Measurements from ENCODE around the gene TUBA4B.

Gene TUBA4B

DNA sequence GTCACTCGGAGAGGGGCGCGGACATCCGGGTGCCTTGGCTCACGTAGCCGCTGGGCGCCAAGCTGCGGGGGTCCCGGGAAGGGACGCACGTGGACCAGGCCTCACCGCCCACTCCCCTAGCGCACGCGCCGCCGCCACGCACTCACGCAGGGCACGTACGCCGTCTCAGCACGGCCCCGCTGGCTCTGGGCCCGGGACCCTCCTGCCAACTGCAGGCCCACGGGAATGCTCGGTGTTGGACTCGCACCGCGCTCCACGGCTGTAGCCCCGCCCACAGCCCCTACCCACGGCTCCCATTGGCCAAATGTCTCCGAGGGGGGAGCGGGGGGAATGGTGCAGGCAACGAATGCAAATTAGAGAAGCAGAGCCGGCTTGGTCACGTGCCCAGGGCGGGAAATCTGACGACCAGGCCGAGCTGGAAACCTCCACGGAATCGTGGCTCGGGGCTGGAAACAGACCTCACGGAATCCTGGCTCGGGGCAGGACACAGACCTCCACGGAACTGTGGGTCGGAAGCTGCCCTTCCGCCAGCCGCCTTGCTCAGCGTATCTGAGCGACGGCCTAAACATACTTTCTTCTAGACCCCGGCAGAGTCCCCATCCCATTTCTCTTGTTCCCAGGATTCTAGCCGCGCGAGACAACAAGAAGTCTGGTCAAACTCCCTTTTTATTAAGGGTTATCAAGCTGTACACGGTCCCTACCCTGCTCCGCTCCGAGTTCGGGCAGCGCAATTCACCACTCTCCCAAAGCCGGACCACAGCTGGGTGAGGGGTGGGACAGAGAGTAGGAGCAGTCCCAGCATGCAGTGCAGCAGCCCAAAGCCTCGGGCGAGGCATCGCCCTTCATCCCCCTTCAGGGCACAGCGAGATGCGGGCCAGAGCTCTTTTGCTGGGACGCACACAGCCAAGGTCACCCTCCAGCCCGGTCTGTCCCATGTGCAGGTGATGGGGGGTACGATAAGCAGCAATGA lies 34.0 kb upstream of the TUBA4B start, which contains the start of gene ABCB6:
Gene ABCB6, minus strand, starts transcription at position 227 of the 970 bp plus-strand sequence. CDS start 285 bp downstream, outside the sequence.
- peak; percentile 75 to 91 (median 83) for DNase-seq

DNA sequence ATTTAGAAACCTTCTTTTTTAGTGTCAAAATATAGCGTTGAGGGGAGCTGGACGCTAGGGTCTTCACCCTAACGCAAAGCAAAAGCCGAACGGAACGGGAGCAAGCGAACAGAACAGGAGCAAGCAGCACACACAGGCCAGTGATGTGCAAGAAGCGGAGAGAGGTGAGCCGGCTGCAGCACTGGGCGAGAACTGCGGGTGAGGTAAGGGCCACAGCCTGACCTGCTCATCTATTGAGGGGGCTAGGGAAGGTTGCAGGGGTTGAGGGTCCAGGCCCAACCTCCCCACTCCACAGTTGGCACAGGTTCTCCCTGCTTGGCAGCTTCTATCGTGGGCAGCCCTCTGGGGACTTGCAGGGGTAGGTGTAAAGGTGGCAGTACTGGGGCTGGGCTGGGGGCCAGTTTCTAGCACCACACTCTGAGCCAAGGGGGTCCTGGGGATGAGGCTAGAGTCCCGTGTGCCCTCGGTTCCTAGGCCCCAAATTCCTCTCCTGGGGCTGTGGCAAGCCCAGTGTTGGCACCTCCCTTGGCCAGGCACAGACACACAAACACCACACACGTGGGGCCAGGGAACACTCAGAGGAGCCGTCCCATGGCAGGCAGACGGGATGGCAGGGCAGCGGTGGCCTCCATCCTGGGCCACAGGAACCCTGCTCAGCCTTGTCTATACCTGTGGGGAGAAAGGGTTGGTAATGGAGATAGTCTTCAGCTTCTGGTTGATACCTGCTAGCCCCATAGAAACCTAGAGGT lies 33.1 kb upstream of the TUBA4B start:
- no peak for DNase-seq

DNA sequence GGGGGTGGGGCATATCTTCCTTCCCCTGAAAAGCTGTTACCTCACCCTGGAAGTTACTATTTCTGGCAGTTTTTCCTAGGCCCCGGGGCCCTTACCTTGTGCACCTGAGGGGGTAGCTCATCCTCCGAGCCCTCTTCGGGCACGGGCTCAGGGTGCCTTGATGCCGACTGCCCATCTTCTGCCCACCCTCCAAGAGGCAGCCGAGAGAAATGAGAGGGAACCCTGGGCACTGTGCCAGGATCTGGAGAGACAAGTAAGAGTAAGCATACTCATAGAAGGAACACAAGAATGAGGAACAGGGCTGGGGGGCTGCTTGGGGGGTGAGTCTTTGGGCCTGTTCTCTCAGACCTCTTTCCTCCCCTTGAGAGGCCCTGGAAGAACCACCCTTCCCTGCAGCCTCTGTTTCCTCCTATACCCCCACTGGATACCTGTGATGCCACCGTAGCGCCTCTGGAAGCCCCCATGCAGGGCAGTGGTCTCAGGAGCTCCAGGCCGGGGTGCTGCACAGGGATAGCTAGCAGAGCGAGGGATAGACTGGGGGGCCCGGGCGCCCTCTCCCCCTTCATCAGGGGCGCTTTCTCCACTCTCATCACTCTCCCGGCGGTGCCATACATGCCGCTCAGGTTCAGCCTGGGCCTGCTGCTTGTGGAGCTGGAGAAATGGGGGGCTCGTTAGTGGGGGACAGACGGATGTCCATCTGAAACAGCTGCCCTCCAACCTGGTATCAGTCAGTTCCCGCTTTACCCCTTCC lies 32.2 kb upstream of the TUBA4B start:
- no peak for DNase-seq

DNA sequence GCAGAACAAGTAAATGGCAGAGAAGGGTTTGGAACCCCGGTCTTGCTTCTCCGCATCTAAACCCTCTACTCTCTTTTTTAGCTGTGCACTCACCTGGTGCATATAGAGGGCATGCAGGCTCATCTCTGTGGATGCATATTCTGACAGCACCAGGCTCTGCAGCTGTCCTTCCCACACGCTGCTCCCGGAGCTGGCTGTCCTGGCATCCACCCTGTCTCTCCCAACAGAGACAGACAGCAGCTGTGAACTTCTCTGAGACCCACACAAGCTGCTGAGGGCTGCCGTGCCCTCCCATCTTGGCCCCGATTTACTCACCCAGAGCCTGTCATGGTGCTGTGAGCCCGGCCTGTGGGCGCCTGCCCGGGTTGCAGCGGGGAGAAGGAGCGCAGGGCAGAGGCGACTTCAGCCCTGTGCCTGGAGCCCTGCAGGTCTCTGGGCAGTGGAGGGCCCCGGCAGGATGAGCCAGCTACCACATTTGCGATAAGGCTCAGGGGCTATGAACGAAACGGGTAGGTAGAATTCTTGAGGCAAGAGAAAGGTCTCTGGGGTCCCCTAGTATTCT lies 31.0 kb upstream of the TUBA4B start:
- DNase-seq: no peak

DNA sequence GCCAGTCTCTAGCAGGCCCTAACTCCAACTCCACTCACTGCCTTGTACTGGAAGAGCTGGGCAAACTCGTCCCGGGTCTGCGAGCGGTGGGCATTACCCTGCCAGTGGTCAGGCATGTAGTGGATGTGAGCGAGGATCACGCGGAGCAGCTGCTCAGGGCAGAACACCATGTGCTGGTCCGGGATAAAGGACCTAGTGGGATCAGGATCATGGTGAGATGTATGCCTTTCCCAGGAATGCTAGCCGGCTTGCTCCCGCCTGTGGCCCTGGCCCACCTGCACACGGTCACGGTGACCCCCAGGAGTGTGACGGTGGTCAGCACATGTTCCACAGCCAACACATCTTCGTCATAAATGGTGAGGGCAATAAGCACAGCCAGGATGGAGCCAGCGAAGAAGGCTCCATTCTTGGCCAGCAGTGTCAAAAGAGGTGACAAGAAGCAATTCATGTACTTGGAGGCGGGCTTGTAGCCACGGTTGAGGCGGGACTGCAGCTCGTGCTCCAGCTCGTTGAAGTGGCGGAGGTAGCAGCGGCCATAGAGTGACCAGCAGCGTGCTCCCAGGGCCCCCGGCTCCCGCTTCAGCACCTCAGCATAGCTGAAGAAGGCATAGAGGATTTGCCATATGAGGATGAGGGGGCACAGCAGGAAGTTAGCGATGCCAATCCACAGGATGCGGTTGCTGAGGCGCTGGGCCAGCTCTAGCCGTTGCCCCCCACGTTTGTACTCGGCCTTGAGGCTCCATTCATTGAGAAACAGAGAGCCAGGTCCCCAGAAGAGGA lies 29.0 kb upstream of the TUBA4B start:
- no peak for DNase-seq

DNA sequence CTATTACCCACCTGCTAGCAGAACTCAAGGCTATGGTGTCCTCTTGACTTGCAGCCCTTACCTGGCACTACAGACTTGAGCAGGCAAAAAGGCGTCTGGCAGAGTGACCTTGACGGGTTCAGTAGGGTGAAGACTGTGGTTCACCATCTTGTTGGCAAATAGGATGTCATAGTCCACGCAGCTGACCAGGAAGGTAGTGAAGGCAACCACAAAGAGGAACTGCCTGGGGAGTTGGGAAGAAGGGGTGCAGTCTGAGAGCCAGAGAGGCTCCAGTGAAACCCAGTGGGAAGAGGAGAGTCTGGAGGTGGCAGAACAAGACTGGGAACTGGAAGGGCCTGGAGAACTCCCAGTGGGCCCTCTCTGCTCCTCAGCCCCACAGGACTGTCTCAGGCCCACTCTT lies 27.7 kb upstream of the TUBA4B start:
- no peak for DNase-seq

DNA sequence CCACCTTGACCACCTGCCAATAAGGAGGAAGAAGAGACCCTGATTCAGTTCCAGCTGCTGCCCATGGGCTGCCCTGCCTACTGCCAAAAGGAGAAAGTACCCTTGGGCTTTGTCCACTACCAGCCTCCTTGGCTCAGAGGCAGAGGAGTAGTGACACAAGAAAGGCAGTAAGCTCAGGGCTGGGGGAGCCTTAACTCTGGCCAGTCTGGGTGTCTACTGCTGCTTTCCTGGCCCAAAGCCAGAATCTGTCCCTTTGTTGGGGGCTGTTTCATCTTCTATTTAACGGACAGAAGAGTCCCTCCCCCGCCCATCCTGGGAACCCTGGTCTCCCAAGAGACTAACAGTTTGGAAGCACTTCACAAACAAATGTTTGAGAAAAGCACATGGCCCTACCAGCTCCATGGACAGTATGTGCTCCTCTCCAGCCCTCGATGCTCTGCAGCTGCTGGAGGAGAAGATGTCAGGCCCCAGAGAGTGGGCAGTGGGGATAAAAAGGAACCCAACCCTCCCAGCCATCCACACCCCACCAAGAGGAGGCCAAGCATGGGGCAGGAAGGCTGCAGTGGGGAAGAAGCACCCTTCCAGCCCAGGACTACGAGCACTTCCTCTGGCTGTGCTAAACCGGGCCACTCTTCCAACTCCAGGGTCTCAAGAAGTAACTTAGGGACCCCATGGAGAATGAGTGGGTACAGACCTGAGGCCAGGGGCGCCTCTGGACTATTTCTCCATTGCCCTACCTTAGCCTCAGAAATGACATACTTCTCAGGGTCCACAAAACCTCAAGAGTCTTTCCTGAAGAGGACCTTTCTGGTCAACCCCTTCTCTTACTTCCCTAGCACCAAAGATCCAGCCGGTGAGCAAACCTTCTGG lies 24.8 kb upstream of the TUBA4B start:
- DNase-seq: peak in 1 of 6 experiments; percentile 7

DNA sequence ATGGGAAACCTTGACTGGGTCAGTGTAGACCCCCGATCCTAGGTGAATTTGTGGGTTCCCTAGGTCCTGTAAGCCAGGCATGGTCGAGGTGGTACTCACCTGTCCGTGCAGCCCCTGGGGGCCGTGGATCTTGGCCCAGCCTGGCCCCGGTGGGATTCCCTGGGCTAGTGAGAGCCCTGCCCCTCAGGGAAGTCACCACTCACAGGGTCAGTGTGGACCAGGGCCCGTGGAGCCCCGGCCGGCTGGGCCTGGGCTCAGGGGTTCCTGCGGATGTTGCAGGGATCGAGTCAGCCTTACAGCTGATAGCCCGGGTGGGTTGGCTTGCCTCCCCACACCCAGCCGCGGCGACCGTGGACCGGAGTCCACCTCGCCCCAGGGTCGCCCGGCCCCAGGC lies 24.1 kb upstream of the TUBA4B start:
- DNase-seq: peak in 1 of 6 experiments; percentile 46

DNA sequence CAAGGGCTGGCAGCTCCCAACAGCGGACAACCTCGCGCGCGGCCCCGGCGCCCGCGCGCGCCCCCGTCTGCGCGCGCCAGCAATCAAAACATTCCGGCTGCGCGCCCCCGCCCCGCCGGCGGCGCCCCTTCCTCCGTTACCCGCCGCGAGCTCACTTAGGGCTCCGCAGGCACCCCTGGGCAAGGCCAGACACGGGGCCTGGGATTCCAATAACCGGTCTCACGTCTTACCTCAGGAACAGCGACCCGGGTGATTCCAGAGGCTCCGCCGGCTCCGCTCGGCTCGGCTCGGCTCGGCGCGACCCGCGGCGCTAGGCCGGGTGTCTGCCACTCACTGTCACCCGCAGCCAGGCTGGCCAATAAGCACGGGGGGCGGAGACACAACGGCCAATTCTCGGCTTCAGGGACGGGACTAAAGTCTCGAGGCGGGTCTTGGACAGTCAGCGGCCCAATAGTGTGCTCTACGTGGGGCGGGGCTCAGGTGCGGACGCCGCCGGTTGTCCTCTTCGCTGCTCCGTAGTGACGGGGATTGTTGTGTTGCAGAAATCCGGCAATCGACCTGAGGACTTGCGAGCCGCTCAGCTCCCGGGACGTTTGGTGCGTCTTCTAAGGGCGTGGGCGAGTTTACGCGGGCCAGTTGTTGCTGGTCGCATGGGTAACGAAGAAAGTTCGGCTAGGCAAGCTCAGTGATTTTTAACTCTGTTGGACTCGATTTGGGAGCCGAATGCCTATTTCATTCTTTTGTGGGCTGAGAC lies 23.6 kb upstream of the TUBA4B start, which contains the start of the genes ANKZF1 and ATG9A:
Gene ANKZF1, plus strand, starts transcription at position 502 of the 754 bp plus-strand sequence. CDS start 452 bp downstream, outside the sequence.
Gene ATG9A, minus strand, starts transcription at position 332 of the 754 bp plus-strand sequence. CDS start 1,612 bp downstream, outside the sequence.
- DNase-seq: peak; percentile 92 to 99 (median 97)

DNA sequence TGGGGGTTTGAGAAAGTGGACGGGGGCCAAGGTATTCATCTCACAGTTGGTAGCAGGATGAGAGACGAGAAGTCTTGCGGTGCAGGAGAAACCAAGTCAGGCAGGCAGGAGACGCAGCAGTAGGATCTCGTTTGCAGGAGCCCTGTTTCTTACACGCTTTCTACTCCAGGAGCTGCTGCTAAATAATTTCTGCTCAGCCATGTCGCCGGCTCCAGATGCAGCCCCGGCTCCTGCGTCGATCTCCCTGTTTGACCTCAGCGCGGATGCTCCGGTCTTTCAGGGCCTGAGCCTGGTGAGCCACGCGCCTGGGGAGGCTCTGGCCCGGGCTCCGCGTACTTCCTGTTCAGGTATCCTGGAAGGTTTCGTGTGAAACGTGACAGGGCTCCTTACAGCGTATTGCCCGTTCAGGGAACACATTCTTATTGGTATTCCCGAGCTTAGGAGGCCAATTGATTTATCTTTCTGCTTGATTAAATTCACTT lies 22.9 kb upstream of the TUBA4B start:
- peak in 3 of 6 experiments; percentile 37 to 60 (median 53) for DNase-seq

DNA sequence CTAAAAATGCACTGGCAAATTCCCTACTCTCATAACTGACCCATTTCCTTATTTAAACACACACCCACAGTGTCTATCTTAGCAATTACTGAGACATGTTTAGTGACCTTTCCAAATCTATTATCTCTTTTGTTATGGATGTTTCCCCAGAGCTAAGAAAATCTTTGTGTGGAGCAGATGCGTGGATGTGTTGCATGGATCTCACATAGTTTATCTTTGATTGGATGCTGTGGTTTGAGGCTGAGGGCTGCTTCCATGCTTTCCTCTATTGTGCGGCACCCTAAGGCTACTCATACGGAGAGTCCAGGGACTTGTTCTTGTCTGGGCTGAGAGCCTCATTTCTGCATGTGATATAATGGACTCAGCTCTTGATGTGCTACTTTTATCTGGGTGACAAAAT lies 18.7 kb upstream of the TUBA4B start:
- no peak for DNase-seq

DNA sequence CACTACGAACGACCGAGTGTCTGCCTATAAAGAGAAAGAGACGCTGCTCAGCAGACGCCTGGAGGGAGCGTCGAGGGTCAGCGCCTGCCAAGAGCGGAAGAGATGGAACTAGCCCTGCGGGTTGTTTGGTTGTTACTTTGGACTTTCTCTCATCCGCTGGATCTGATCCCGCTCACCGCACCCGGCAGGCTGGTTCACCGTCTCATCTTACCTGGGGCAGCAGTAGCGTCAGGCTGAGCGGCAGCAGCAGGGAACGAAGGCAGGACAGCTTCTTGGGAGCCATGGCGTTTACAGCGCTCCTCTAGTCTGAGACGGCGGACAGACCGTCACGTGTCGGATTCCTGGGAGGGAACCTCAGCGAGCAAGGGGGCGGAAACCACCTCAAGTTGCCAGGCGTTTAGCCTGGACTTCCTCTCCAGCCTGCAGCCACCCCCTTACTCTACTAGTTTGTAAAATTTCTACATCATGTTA lies 9.7 kb upstream of the TUBA4B start:
- no peak for DNase-seq

DNA sequence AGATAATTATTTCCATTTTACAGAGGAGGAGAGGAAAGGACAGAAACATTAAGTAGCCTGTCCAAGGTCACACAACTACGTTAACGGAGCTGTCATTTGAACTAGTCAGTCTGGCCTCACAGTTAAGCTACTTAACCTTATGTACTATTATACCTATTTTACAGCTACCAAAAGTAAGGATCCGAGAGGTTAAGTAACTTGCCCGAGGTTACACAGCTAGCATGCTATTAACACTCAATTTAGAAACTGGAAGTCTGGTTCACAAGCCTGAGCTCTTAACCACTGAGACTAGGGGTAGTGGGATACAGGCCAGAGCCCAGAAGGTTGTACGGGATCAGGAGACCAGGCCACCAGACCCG lies 8.3 kb upstream of the TUBA4B start:
- no peak for DNase-seq

DNA sequence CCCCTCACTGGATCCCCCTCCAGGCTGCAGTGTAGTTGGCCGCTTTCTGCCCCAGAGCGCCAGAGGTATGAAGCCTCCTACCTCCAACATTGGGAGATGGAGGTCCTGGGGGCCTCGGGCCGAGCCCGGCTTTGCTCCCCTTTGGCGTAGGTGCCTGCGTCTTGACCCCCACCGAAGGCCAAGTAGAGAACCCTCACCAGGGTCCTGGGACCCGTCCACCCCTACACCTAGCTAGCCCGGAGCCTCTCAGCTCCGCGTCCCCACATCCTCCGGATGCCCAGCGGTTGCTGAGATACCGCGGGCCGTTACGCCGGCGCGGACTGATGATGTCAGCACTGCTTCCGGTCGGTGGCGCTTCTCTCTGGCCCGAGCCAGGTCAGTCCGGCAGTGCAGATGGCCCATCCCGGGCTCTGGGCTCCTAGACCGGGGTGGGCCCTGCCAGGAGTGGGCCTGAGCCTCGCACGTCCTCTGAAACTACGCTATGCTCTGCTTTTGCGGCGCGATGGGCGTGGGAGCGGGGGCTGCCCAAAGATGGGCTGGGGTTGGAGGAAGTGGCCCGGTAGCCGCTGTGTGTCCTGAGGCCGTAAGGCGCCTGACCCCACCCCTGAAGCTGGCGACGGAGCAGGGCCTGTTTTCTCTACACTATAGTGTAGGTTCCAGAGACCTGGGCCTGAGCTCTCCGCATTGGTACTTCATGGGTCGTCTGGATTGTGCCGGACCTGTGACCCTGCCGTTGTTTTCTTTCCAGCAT lies 7.7 kb upstream of the TUBA4B start, which contains the start of the genes GLB1L and STK16:
Gene GLB1L, minus strand, starts transcription at position 297 of the 751 bp plus-strand sequence. CDS start 1,871 bp downstream, outside the sequence.
Gene STK16, plus strand, starts transcription at position 332 of the 751 bp plus-strand sequence. CDS start 521 bp downstream, outside the sequence.
- peak; percentile 67 to 89 (median 76) for DNase-seq

DNA sequence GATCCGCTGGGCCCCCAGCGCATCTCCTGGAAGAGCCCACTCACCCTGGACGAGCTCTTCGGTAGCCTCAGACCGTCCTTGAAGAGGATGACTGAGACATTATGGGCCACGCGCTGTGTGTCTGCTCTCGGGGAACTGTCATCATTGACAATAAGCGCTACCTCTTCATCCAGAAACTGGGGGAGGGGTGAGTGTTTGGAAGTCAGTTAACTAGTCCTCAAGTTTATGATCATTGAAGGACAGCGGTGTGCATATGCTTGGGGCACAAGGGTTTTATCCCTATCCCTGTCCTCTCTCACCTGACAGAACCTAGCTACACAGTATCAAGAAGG lies 7.2 kb upstream of the TUBA4B start:
- DNase-seq: peak in 1 of 6 experiments; percentile 31

DNA sequence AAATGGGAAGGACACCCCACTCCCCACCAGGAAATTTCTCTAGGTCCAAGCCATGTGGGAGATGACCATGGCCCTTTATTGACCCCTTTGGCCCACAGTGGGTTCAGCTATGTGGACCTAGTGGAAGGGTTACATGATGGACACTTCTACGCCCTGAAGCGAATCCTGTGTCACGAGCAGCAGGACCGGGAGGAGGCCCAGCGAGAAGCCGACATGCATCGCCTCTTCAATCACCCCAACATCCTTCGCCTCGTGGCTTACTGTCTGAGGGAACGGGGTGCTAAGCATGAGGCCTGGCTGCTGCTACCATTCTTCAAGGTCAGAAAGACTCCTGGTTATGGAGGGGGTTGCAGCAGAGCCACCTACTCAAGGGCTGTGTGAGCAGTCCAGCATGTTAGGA lies 6.5 kb upstream of the TUBA4B start:
- no peak for DNase-seq

DNA sequence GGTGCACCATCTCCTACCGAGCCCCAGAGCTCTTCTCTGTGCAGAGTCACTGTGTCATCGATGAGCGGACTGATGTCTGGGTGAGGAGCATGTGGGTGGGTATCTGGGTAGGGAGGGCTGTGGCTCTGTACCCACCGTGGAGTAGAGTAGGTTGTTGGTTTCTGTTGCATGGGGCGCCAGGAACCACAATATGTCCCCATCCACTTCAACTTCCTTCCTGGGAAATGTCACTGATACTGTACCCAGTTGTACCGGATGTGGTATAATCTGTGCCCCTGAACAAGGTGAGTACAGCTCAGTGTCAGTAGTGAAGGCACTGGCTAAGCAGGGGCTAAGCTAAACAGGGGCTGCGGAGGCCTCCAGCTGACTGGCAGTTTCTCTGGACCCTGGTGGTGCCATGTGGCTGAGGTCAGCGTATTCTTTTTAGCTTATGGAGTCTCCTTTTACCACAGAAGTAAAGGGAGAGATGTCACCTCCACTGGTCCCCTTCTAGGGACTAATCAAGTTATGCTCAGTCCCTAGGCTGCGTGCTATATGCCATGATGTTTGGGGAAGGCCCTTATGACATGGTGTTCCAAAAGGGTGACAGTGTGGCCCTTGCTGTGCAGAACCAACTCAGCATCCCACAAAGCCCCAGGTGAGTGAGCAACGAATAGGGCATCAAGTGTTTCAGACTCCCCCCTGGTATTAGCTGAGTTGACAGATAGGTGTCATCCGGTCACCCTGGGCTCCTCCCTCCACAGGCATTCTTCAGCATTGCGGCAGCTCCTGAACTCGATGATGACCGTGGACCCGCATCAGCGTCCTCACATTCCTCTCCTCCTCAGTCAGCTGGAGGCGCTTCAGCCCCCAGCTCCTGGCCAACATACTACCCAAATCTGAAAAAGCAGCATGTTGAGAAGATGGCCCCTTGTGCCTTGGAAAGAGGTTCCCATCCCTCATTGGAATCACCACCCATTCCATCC lies 5.1 kb upstream of the TUBA4B start:
- DNase-seq: peak; percentile 25 to 82 (median 57)
